HG03097 (cell line): ENCODE results near the gene ID4.

Experiments
- ATAC-seq: cut with Tn5 transposase; IDR thresholded peaks from one replicate; pipeline ENCODE4 v1.9.1; 2021; ENCODE audit not compliant: unreplicated experiment, low FRiP score

ID4 gene

DNA sequence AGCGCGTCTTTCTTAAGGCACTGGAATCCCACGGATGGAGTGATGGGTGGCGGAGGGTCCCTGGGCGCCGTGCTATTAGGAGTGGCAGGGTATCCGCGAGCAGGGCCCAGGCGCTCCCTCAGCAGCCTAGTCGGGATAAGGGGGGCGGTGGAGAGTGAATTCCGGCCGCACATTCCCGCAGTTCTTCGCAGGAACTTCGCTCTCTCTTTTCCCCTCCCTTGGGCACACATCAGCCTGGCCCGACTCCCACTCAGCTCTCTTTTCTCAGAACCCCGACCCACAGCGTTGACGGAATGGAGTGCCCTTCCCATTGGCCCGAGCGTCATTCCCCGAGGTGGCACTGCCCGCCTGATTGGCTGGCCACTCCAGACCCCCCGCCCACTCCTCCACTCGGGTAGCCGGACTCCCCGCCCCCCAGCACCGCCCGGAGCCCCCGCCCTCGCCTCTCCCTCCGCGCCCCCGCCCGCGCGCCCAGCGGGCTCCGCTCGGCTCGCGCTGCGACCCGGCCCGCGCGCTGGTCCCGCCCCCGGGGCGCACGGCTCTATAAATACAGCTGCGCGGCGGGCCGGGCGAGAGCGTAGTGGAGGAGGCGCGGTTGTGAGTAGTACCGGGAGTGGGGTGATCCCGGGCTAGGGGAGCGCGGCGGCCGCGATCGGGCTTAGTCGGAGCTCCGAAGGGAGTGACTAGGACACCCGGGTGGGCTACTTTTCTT is at the start of gene ID4:
Gene ID4, plus strand, starts transcription at position 572 of the 712 bp plus-strand sequence. CDS start 385 bp downstream, outside the sequence.
- ATAC-seq, result no peak

DNA sequence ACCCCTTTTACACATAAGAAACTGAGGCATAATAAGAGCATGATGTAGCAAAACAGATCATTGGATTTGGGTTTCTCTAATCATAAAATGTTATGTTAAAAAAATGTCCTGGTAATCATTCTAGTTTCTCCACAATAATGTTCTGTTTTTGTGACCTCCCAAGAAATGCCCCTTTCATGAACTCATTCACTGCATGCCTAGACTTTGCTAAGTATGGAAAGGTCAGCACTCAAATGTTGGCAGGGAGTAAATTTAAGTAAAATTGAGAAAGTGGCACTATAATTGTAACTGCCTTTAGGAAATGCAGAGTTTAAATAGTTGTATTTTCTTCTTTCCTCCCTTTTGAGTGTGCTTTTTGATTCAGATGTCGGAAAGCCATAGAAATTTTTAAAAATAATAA is 48.5 kb upstream of the ID4 start:
- no peak for ATAC-seq

DNA sequence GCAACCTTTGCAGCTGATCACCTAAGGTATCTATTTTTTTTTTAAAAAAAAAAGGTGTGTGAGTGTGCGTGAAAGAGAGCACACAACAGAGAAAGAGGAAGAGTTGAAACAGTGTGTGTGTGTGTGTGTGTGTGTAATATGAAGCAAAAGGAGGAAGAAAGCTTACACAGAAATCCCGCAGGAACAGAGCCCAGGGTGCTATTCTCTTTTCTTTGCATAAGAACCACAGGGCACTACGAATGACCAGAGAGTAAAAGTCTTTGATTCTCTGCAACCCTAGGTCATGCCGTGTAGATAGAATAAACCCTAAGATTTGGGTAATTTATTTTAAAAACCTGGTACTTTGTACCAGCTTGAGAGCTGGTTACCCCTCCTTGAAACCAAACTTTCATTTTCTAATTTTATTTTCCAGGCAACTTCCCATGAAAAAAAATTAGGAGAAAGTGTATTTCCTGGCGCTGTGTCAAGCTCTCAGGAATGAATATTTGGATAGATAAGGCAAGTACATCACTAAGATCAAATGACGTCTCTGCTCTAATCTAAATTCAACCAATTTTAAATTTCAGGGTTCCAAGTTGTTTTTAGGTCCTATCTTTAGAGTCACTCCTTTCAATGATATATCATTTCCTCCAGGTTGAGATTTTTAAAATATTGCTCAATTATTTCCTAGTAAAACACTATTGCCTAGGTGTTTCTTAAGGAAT is 47.9 kb upstream of the ID4 start:
- no peak for ATAC-seq

GRCh38 chr6:19791267-19791666 is 45.9 kb upstream of the ID4 start:
- ATAC-seq, result no peak

DNA sequence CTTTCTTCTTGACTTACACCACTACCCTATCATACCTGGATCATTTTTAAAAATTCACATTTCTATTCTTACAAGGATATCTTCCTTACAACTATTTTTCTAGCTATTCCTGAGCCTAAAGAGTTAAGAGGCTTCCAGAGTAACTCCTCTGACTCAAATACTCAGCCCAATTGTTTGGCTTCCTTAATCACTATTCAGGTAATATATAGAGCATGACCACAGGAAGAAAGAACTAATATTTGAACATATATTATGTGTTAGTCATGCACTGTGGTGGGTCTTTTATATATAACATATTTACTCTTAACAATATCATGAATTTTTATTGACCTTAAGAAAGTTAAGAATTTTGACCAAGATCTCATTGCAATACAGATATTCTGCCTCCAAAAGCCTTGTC is 42.0 kb upstream of the ID4 start:
- no peak for ATAC-seq

- ATAC-seq, result no peak
Measured at GRCh38 chr6:19796452-19796851, 40.7 kb upstream of the ID4 start.

DNA sequence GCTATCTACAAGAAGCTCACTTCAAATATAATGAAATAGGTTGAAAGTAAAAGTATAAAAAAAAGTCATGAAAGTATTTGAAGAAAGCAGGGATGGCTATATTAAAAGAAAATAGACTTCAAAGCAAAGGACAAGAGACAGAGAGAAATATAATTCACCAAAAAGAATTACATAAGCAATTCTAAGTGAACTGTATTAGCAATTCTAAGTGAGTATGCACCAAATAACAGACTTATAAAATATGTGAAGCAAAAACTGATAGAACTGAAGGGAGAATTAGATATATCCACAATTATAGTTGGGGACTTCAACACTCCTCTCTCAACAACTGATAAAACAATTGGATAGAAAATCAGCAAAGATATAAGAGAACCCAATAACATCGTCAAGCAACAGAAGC is 38.8 kb upstream of the ID4 start:
- ATAC-seq, result no peak

DNA sequence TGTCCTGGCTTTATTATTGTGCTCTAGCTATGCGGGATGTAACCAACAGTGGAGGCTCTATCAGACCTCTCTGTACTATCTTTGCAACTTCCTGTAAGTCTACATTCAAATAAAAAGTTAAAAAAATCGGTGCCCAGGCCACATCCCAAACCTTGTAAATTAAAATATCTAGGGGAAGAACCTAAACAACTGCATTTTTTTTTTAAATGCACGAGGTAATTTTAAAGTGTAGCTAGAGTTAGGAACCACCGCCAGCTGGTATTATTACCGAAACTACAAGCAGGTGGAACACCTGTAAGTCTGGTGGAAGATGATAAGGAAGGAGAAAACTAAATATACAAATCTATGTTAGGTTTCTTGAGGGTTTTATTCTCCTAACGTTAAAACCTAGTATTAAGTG is 34.5 kb upstream of the ID4 start:
- no peak for ATAC-seq

DNA sequence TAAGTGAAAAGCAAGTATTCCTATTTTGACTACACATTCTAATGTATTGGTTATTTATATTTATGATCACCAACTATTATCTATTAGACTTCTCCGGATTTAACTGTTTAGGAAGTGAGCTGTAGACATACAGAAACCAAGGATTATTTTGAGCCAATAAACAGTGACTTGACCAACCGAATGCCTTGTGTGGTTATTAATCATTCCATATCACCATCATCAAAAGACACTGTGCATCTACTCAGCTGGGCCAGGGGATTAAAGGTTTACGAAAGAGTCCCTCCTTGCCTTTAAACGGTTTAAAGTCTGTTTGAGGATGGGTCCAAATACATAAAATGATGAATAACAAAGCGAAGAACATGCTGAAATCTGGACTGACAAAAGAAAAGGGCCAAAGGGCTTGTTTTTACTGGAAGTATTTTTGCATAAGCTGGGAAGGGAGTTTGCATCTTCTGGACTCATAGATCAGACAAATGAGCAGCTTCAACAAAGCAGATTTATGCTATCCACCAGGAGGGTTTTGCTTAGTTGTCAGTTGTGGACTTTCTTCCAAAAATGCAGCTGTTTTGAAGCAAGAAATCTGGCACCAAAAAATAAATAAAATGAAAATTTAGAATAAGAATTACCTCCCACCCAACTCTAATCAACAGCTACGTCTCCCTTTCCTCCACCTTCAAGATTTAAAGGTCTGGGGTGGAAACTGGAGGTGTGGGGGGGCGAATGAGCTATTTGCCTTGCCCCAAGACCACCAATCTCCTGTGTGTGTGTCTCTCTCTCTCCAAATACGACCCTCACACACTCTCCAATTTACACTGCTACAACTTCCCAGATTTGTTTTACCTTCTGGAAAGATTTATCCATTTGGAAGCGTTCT is 33.6 kb upstream of the ID4 start:
- ATAC-seq, result no peak

DNA sequence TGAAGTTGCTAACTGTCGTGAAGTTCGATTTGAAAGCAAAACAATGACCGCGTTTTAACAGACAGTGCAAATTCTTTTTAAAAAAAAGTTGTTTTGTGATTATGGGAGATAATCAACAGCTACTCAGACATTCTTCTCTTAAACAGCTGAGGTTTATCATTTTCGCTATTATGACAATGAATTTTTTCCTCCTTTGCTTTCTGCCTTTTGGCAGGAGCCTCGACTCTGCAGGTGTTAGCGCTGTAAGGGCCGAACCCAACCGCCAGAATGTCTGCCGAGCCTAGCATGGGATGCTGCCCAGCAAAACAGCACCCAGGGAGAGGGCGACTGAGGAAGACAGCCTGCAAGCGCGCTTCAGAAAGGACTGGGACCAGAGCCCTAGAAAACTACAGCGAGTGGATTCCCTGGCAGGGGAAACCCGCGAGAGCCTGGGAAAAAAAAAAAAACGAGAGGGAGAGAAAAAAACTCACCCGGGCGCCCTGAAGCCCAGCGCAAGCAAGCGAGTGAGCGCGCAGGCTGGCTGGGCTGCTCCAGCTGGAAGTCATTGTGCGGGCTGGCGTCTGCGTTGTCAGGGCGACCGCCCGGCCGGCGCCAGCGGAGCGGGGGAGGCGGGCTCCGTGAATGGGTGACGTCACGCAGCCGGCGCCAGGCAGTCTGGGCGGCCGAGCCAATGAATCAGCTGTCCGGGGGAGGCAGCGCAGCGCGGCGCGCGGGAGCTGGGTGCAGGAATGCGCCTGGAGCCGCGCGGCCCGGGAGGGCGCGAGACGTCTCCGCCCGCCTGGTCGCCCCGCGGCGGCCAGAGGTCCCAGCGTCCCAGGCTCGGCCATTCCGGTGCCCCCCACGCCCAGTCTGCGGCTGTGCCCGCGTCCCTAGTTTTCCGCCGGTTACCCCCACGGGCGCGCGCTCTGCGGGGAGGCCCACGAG is 32.7 kb upstream of the ID4 start:
- ATAC-seq, result peak; percentile 97

- no peak for ATAC-seq
Measured at GRCh38 chr6:19805129-19805481, 32.1 kb upstream of the ID4 start.

- no peak for ATAC-seq
Measured at GRCh38 chr6:19806971-19807396, 30.2 kb upstream of the ID4 start.

DNA sequence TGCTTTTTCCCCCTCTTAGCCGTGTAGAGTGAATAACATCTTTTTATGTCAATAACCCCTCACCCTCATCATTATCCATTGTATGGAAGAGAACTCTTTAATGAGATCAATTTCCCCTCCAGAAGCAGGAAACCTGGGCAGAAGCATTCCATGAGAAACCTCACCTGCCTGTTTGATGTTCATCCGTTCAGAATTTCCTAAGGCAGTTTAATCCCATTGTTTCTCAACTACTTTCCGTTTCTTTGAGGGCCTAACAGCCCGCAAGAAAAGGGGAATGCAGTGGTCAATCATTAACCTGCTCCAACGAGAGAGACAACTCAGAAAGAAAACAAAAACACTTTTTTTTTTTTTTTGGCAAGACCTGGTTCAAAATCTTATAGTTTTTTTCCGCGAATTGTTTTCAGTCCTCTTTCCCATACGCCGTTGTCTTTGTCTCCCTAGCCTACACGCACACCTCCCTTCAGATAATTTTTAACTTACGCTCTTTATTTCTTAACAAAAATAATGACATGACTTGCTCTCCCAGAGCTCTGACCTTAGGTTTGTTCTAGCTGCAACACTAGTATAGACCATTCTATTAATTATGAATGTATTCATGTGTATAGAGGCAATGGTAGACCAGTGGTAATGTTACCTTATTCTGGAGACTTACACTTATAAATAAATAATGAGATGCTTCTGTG is 25.6 kb upstream of the ID4 start:
- ATAC-seq, result no peak

GRCh38 chr6:19812512-19813119 is 24.6 kb upstream of the ID4 start:
- ATAC-seq, result no peak

- ATAC-seq, result no peak
Measured at GRCh38 chr6:19818805-19819204, 18.4 kb upstream of the ID4 start.

- no peak for ATAC-seq
Measured at GRCh38 chr6:19824058-19824807, 12.9 kb upstream of the ID4 start.

DNA sequence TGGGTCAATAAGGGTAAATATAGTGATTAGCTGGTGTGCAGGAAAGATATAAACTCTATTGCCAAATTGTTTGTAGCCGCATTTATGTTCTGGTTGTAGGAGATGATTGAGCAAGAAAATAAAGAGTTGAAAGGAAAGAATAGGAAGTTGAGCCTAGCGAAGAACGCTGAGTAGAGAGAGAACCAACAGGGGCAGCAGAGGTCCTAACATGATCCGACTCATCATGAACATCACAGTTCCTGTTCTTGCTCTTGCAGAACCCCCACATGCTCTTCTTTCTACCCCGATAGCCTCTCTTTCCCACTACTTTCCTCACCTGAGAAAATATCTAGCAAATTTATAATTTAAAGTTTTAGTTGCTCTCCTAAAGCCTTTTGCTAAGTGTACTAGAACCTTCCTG is 9.9 kb upstream of the ID4 start:
- ATAC-seq, result no peak

- no peak for ATAC-seq
Measured at GRCh38 chr6:19827903-19828302, 9.3 kb upstream of the ID4 start.

DNA sequence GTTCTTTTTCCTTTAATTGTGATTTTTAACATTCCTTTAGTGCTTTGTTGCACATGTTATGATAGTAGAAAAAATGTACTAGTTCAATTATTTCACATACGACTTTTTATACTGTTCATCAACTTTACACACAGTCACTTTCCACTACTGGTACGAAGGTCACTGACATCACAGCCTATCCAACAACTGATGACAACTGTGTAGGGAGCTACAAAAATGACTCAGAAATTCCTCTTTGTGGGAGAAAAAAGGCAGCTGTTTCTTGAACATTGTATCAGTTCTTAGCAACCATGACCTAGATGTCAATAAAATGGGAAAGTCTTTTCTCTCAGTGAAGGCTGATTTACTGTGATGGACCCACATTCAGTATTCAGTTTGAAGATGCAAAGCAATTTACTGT is 7.0 kb upstream of the ID4 start:
- ATAC-seq, result no peak
